Measurements from ENCODE around the gene HS1BP3. TPM values are rescaled to one million over a fixed set of nuclear protein-coding genes. Genes with fewer than 3 reads are reported as not detected.

The HS1BP3 gene
- total and polyA plus RNA-seq, 2 donors (not counting 3 experiments of a cell fraction or from before 2014, with no cell fraction given): 27.4 to 33.1 TPM

- no peak overlapping the region for H3K9ac ChIP-seq (replicated peaks; ENCODE audit: extremely low read depth, insufficient read depth, low read length)
- H4K20me1 ChIP-seq (replicated peaks; ENCODE audit: control insufficient read depth, extremely low read depth, insufficient read depth, low read length): no peaks in the 10 kb centered on the region
- H3K27me3 ChIP-seq (ENCODE audit: control insufficient read depth in 2 of 2, insufficient read depth in 2 of 2, low read length in 2 of 2): no peaks in the 10 kb centered on the region
- CTCF ChIA-PET: no interaction called here
- no peak overlapping the region for H3K4me3 ChIP-seq (replicated peaks in 1 of 3; ENCODE audit: insufficient read depth in 1 of 3, low read depth in 1 of 3, low read length in 3 of 3)
- dilution Hi-C loops (cut with MboI; ENCODE audit: extremely low pct_ligation_motif_present, low sequenced_read_pairs): no loop called here
- POLR2A ChIA-PET: no interaction called here
- no TSS peak for BruUV-seq (replicated peaks)
- no peak for FAIRE-seq
- H2AFZ ChIP-seq (ENCODE audit: low read depth, low read length): no peak overlapping the region
- no peak overlapping the region for H3K27ac ChIP-seq (ENCODE audit: insufficient read depth, low read depth, low read length)
- H3K9me3 ChIP-seq (replicated peaks; ENCODE audit: control insufficient read depth, insufficient read depth, low read length): no peaks in the 10 kb centered on the region
- no peak for DNase-seq (ENCODE audit: low read depth, low spot score)
- H3K4me2 ChIP-seq (ENCODE audit: insufficient read depth, low read length): no peak overlapping the region
- H3K4me1 ChIP-seq (ENCODE audit: control insufficient read depth, extremely low read depth, insufficient read depth, low read length): peaks cover 3% of the 10 kb centered on the region
- TF ChIP-seq EZH2 (IDR thresholded peaks at IDR 0.05; ENCODE audit: borderline replicate concordance, low read depth, low read length, severe bottlenecking) (no peak), FOS (IDR thresholded peaks at IDR 0.05; ENCODE audit: borderline replicate concordance, insufficient read depth, low read length) (no peak), CTCF (IDR thresholded peaks at IDR 0.05; ENCODE audit: extremely low read depth in 1 of 2, insufficient read depth in 1 of 2, low read depth in 1 of 2, low read length in 2 of 2) (no peak), POLR2AphosphoS5 (IDR thresholded peaks at IDR 0.05; ENCODE audit: insufficient read depth, low read depth, low read length) (no peak), GATA2 (IDR thresholded peaks at IDR 0.05; ENCODE audit: insufficient read depth, insufficient read length, low read depth, low read length) (no peak), MAX (IDR thresholded peaks at IDR 0.05; ENCODE audit: insufficient read depth, insufficient read length) (no peak), POLR2A (IDR thresholded peaks at IDR 0.05; ENCODE audit: low read depth, low read length) (no peak), MYC (IDR thresholded peaks at IDR 0.05; ENCODE audit: low read depth, low read length) (no peak), JUN (IDR thresholded peaks at IDR 0.05; ENCODE audit: borderline replicate concordance, insufficient read depth, insufficient read length, low read depth) (no peak)
- no peaks in the 10 kb centered on the region for H3K79me2 ChIP-seq (ENCODE audit: control insufficient read depth, insufficient read depth, low read length)
- intact Hi-C loops (cut with micrococcal nuclease): no loop called here
- peaks cover 0 to 21% of the 10 kb centered on the region in 2 experiments for H3K36me3 ChIP-seq (ENCODE audit: control insufficient read depth in 2 of 2, extremely low read depth in 1 of 2, insufficient read depth in 2 of 2, low read length in 2 of 2)
- H3K9me1 ChIP-seq (replicated peaks; ENCODE audit: control insufficient read depth, extremely low read depth, insufficient read depth, low read length): no peaks in the 10 kb centered on the region
Measured at GRCh38 chr2:20623241-20623640, 27.7 kb downstream of the HS1BP3 start.
